HepG2 (cell line): Measurements from ENCODE around the gene DAD1. TPM values are rescaled to one million over a fixed set of nuclear protein-coding genes. Genes with fewer than 3 reads are reported as not detected.

ENCODE experiments used
- AHDC1 ChIP-seq: sonication (generic); formaldehyde crosslinking; IDR thresholded peaks from 2 replicates; pipeline ENCODE4 v1.5.1; 2020; ENCODE audit warnings: mild to moderate bottlenecking, missing genetic modification reagents, borderline replicate concordance
- ARNT2 ChIP-seq: sonication (generic); formaldehyde crosslinking; IDR thresholded peaks from 2 replicates; pipeline ENCODE4 v1.8.0; 2022; ENCODE audit warnings: mild to moderate bottlenecking, low read depth, missing genetic modification reagents, moderate library complexity
- BATF2 ChIP-seq: sonication (generic); formaldehyde crosslinking; IDR thresholded peaks from 2 replicates; pipeline ENCODE4 v1.8.0; 2022; ENCODE audit warnings: mild to moderate bottlenecking, missing genetic modification reagents, moderate library complexity
- CBX5 ChIP-seq: sonication (generic); formaldehyde crosslinking; IDR thresholded peaks from 2 replicates; pipeline ENCODE4 v1.4.0; 2020; ENCODE audit warnings: missing genetic modification reagents, borderline replicate concordance
- CHD2 ChIP-seq: IDR thresholded peaks from 2 replicates; pipeline ENCODE4 v1.6.1; 2011; ENCODE audit warnings: low read depth, low read length, improper control_type of control experiment
- CREB1 ChIP-seq, 2 experiments: fragments of 450-650 bp in 1 of 2; IDR thresholded peaks; 2 replicates each; pipeline ENCODE4 v1.6.1; 2016 to 2017; ENCODE audit warnings: control low read depth in 1 of 2, mild to moderate bottlenecking in 1 of 2, missing compliant biosample characterization in 1 of 2, missing genetic modification characterization in 1 of 2
- FOXP4 ChIP-seq: sonication (generic); formaldehyde crosslinking; IDR thresholded peaks from 2 replicates; pipeline ENCODE4 v1.4.0; 2020; ENCODE audit warnings: missing genetic modification reagents
- HMG20A ChIP-seq: IDR thresholded peaks from 2 replicates; pipeline ENCODE4 v1.6.1; 2016; ENCODE audit warnings: borderline replicate concordance
- HNRNPK ChIP-seq: fragments of 200-400 bp; formaldehyde crosslinking; IDR thresholded peaks from 2 replicates; pipeline ENCODE4 v1.6.1; 2018; ENCODE audit warnings: low read length, low read depth, moderate library complexity, mild to moderate bottlenecking; ENCODE audit not compliant: poor library complexity, severe bottlenecking
- NR3C1 ChIP-seq: sonication (generic); formaldehyde crosslinking; IDR thresholded peaks from 2 replicates; pipeline ENCODE4 v1.4.0; 2020; ENCODE audit warnings: missing genetic modification reagents
- PAWR ChIP-seq: sonication (generic); formaldehyde crosslinking; IDR thresholded peaks from 2 replicates; pipeline ENCODE4 v1.4.0; 2020; ENCODE audit warnings: missing genetic modification reagents, mild to moderate bottlenecking, borderline replicate concordance
- REL ChIP-seq: sonication (generic); formaldehyde crosslinking; conservative IDR thresholded peaks from 2 replicates; pipeline ENCODE4 v1.8.0; 2022; ENCODE audit warnings: mild to moderate bottlenecking, missing genetic modification reagents, moderate library complexity
- ZFP36 ChIP-seq: fragments of 150-350 bp; IDR thresholded peaks from 2 replicates; pipeline ENCODE4 v1.6.1; 2018; ENCODE audit warnings: borderline replicate concordance, low read length, low read depth; ENCODE audit not compliant: partially characterized antibody
- ZNF33B ChIP-seq: sonication (generic); formaldehyde crosslinking; IDR thresholded peaks from 2 replicates; pipeline ENCODE4 v1.5.1; 2020; ENCODE audit warnings: mild to moderate bottlenecking, missing genetic modification reagents
- ZNF441 ChIP-seq: sonication (generic); formaldehyde crosslinking; IDR thresholded peaks from 2 replicates; pipeline ENCODE4 v1.7.0; 2021; ENCODE audit warnings: missing genetic modification reagents, borderline replicate concordance
- ZNF570 ChIP-seq: sonication (generic); formaldehyde crosslinking; IDR thresholded peaks from 2 replicates; pipeline ENCODE4 v1.4.0; 2020; ENCODE audit warnings: mild to moderate bottlenecking, missing genetic modification reagents, borderline replicate concordance
- ZNF781 ChIP-seq: sonication (generic); formaldehyde crosslinking; IDR thresholded peaks from 2 replicates; pipeline ENCODE4 v1.5.1; 2020; ENCODE audit warnings: borderline replicate concordance, mild to moderate bottlenecking, missing genetic modification reagents; ENCODE audit errors: not compliant biosample characterization
- polyA plus RNA-seq, 8 experiments: library from polyadenylated mRNA; depleted of rRNA in 3 of 8; stranded (reverse) in 7 of 8; unstranded in 1 of 8; fragments of >200 nt; fragmentation: Illumina TruSeq in 4 of 8; extraction: Trizol in 4 of 8; gene quantifications; 2 replicates each; pipeline versions ENCODE4 v1.2.1 to v1.2.3, GENCODE V29; 2011 to 2016; ENCODE audit warnings: low read depth in 4 of 8, missing spikeins in 1 of 8, mixed read lengths in 1 of 8; ENCODE audit not compliant: insufficient read depth in 1 of 8
- total RNA-seq, 5 experiments: library from RNA; depleted of rRNA; stranded (reverse); fragments of >200 nt; fragmentation: Illumina TruSeq; extraction: Trizol; gene quantifications; 2 replicates each; pipeline ENCODE4 v1.2.3, GENCODE V29; 2016; ENCODE audit warnings: low read depth in 1 of 5
- TF ChIP-seq, protein P1 (sequence below): sonication (generic); formaldehyde crosslinking; conservative IDR thresholded peaks from 2 replicates; pipeline ENCODE4 v1.5.0; 2020; ENCODE audit warnings: missing genetic modification reagents

DAD1 gene
- total and polyA plus RNA-seq, 2 of the 13 experiments (the other 11 are each of a cell fraction or from before 2014, with no cell fraction given), result 558 to 626 TPM

GRCh38 chr14:22598099-22598895 is 9.3 kb upstream of the DAD1 start, which contains the start of gene ABHD4 (continued):
- peak; percentile 73; the same call in 1 of the 2 replicates for TF ChIP-seq CBX5 (CRISPR knock-in tag)
- TF ChIP-seq, protein P1, sequence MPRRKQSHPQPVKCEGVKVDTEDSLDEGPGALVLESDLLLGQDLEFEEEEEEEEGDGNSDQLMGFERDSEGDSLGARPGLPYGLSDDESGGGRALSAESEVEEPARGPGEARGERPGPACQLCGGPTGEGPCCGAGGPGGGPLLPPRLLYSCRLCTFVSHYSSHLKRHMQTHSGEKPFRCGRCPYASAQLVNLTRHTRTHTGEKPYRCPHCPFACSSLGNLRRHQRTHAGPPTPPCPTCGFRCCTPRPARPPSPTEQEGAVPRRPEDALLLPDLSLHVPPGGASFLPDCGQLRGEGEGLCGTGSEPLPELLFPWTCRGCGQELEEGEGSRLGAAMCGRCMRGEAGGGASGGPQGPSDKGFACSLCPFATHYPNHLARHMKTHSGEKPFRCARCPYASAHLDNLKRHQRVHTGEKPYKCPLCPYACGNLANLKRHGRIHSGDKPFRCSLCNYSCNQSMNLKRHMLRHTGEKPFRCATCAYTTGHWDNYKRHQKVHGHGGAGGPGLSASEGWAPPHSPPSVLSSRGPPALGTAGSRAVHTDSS (CRISPR knock-in tag), result no peak
- TF ChIP-seq FOXP4 (CRISPR knock-in tag), result peak; percentile 54
- TF ChIP-seq ZNF570 (CRISPR knock-in tag), result no peak
- TF ChIP-seq ZNF441, result peak; percentile 68
- TF ChIP-seq ZNF781 (CRISPR knock-in tag), result peak; percentile 63
- TF ChIP-seq HNRNPK, result peak; percentile 95
- TF ChIP-seq REL (CRISPR knock-in tag), result peak; percentile 68; the same call in 1 of the 2 replicates
- TF ChIP-seq PAWR, result no peak
- TF ChIP-seq CREB1 (IDR thresholded peaks at IDR 0.05), result peak; percentile 40; the same call in 1 of the 2 replicates
- TF ChIP-seq CREB1 (CRISPR knock-in tag; IDR thresholded peaks at IDR 0.05), result no peak
- no peak; the same call in 1 of the 2 replicates for TF ChIP-seq ARNT2 (CRISPR knock-in tag)
- no peak for TF ChIP-seq NR3C1 (CRISPR knock-in tag)
- TF ChIP-seq ZNF33B (CRISPR knock-in tag), result no peak; the same call in none of the 2 replicates
- no peak for TF ChIP-seq BATF2 (CRISPR knock-in tag)
- TF ChIP-seq HMG20A, result no peak; the same call in 1 of the 2 replicates
- no peak for TF ChIP-seq ZFP36
- no peak for TF ChIP-seq CHD2
- no peak; the same call in none of the 2 replicates for TF ChIP-seq AHDC1
